Measurements from ENCODE around the gene SAMD4A.

SAMD4A gene

DNA sequence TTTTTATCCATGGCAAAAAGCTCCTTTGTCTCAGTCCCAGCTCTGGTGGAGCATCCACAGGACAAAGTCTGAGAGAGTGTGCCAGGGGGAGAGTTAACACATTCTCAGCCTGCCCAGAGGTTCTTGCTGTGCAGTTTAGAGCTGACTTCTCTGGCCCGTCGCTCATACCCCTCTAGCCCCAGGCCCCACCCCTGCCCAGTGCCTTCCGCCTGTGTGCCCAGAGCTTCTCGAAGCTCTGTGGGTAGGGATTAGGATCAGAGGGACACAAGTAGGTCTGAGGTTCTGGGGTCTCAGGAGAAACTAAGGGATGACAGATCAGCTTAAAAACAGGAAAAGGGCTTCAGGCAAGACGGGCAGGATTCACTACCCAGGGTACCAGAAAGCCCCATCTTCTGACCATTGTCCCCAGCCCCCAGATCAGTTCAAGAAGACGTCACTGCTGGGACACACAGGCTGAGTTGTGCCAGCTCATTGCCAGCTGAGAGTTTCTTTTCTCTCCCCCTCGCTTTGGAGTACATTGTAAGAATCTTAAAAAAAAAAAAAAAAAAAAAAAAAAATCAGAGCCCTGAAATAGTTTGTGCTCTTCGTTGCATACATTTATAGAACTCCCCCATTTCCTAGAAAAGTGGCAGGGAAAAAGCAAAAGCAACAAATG lies 208.7 kb downstream of the SAMD4A start:
- TF ChIP-seq, protein P1, sequence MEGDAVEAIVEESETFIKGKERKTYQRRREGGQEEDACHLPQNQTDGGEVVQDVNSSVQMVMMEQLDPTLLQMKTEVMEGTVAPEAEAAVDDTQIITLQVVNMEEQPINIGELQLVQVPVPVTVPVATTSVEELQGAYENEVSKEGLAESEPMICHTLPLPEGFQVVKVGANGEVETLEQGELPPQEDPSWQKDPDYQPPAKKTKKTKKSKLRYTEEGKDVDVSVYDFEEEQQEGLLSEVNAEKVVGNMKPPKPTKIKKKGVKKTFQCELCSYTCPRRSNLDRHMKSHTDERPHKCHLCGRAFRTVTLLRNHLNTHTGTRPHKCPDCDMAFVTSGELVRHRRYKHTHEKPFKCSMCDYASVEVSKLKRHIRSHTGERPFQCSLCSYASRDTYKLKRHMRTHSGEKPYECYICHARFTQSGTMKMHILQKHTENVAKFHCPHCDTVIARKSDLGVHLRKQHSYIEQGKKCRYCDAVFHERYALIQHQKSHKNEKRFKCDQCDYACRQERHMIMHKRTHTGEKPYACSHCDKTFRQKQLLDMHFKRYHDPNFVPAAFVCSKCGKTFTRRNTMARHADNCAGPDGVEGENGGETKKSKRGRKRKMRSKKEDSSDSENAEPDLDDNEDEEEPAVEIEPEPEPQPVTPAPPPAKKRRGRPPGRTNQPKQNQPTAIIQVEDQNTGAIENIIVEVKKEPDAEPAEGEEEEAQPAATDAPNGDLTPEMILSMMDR (IDR thresholded peaks at IDR 0.05; ENCODE audit: low read depth, low read length, missing control alignments) = no peak
- DNase-seq (ENCODE audit: low read depth) = no peak
- no peak overlapping the region for H3K4me3 ChIP-seq (ENCODE audit: low read depth, low read length)

DNA sequence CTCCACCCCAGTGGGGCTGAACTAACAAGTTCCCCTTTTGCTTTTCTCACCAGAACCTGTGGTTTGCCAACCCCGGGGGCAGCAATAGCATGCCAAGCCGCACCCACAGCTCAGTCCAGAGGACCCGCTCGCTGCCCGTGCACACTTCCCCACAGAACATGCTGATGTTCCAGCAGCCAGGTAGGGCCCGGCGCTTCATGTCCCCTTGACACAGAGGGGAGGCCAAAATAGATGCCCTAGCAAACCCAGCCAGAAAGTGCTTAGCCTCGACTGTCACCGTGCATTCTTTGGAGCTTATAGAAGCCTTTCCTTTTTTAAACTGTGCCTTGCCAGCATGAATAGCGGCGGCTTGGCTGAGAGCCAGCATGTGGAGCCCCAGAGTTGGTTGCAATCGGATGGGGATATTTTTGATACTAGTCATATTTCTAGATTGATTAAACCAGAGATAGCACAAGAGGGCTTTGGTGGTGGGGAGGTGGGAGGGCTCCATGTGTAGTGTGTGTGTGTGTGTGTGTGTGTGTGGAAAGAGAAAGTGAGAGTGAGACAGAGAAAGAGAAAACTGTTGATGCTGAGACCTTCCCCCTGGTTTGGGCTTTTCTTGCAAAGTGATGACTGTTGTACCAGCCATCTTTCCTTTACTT lies 209.6 kb downstream of the SAMD4A start:
- no peak for DNase-seq (ENCODE audit: low read depth)
- TF ChIP-seq, protein P1 (IDR thresholded peaks at IDR 0.05; ENCODE audit: low read depth, low read length, missing control alignments) = no peak
- no peak overlapping the region for H3K4me3 ChIP-seq (ENCODE audit: low read depth, low read length)

- DNase-seq (ENCODE audit: low read depth) = no peak
- TF ChIP-seq, protein P1 (IDR thresholded peaks at IDR 0.05; ENCODE audit: low read depth, low read length, missing control alignments) = no peak
- no peak overlapping the region for H3K4me3 ChIP-seq (ENCODE audit: low read depth, low read length)
These were observed 210.5 kb downstream of the SAMD4A start for GRCh38 chr14:54777395-54777794.

DNA sequence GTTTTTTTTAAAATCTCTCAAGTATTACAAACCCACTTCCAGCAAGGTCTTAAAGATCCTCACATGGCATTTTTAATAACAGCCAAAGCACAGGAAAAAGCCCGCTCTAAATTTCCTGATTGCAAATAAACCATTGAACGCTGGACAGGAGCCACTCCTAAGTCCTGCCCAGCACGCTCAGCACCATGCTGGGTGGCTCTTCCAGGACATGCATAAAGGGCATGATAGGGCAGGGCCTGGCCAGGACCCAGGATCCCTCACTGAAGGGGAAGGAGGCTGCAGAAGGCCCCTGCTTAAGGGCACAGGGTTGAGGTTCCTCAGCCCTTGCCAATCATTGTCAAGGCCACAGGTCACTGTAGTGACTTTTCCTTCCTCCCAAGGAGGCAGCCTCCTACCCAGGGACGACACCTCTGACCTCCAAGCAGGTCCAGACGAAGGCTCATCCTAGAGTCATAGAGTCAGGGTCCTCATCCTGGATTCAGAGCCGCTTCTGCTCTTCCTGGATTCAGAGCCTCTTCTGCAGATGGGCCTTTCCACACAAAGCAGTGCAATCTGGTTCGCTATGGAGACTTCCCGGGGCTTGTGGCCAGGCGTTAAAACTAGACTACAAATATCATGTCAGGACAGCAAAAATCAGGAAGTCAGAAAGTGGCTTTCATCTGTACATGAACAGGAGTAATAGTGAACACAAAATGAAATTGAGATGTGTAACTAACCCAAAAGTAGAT lies 211.9 kb downstream of the SAMD4A start:
- TF ChIP-seq, protein P1 (IDR thresholded peaks at IDR 0.05; ENCODE audit: low read depth, low read length, missing control alignments) = no peak
- DNase-seq (ENCODE audit: low read depth) = no peak
- H3K4me3 ChIP-seq (ENCODE audit: low read depth, low read length) = no peak overlapping the region

DNA sequence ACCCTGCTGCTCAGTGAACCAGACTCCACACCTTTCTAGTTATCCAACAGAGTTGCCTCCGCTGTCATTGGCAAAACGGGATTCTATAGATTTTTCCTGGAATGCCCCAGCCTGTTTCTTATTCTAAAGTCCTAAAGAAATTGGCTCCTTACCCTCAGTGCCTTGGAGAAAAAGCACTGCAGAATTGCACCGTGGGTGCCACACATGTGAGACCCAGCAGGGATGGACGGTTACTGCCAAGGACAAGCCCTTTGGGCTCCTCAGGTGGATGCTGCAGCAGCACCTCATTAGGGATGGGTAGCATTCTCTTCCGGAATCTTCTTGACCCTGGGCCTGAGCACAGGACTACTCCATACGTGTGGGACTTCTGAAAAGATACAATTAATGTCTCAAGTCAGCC lies 214.2 kb downstream of the SAMD4A start:
- no peak overlapping the region for H3K4me3 ChIP-seq (ENCODE audit: low read depth, low read length)
- TF ChIP-seq, protein P1 (IDR thresholded peaks at IDR 0.05; ENCODE audit: low read depth, low read length, missing control alignments) = no peak
- DNase-seq (ENCODE audit: low read depth) = no peak

DNA sequence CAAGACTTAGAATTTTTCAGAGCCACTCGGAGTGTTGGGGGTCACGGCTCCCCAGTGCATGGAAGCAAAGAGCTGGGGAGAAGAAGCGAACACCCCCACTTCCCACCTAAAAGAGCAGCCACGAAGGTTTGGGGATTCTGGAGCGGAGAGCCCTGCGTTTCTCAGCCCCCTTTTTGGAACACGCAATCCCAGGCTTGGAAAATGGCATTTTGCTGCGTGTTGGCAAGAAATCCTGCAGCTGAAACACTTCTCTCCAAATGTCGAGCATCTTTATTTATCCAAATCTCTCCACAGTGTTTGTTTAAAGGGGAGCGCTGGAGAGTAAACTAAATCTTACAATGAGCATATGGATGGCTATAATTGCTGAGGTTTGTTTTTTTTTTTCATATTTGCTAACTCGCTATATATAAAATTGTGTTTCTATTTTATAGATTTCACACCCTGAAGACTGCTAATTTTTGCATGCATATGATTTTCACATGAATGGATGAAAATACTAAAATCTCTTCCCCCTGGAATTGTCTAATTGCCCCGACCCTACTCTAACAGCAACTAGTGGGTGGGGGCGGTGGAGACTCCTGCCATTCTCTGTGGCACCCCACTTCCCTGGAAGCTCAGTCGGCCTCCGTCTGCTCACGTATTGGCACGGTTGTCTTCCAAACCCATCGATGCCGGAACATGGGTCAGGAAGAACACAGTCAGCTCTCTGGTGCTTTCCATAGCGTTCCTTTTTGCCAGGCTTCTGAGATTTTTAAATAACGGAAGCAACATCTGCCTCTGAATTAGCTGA lies 215.2 kb downstream of the SAMD4A start:
- no peak overlapping the region for H3K4me3 ChIP-seq (ENCODE audit: low read depth, low read length)

More for the DNA sequence above, 215.2 kb downstream of the SAMD4A start:
- TF ChIP-seq, protein P1 (IDR thresholded peaks at IDR 0.05; ENCODE audit: low read depth, low read length, missing control alignments) = no peak
- no peak for DNase-seq (ENCODE audit: low read depth)
